Stimulated activated CD4-positive, alpha-beta T cell treated with anti-CD3 and anti-CD28 coated beads, Interleukin-2, amount 100 ng/mL, for 48 hours (primary cell): ENCODE measurements around the gene LEMD3.

Source experiments
- DNase-seq, 2 donors: peaks; one replicate each; pipeline ENCODE4 v3.0.0-alpha.2; 2020

Gene LEMD3

GRCh38 chr12:65169320-65170208, at the start of gene LEMD3:
Gene LEMD3, plus strand, starts transcription at chr12:65169583. Its CDS starts 14 bp downstream, at chr12:65169597.
- DNase-seq = peak; percentile 85 to 88

- DNase-seq = peak; percentile 3 to 12
These were observed 48.1 kb upstream of the LEMD3 start, which contains the start of gene WIF1 for GRCh38 chr12:65121049-65121955. Gene WIF1, minus strand, starts transcription at chr12:65121305. Its CDS starts 114 bp downstream, at chr12:65121191.

GRCh38 chr12:65121956-65122469, 47.4 kb upstream of the LEMD3 start:
- DNase-seq = no peak

GRCh38 chr12:65122703-65123102, 46.7 kb upstream of the LEMD3 start:
- no peak for DNase-seq

GRCh38 chr12:65123435-65124063, 45.8 kb upstream of the LEMD3 start:
- DNase-seq = no peak

GRCh38 chr12:65125247-65125646, 44.1 kb upstream of the LEMD3 start:
- DNase-seq = no peak

GRCh38 chr12:65125975-65126374, 43.4 kb upstream of the LEMD3 start:
- DNase-seq = no peak

GRCh38 chr12:65126482-65126881, 42.9 kb upstream of the LEMD3 start:
- no peak for DNase-seq

GRCh38 chr12:65133879-65134278, 35.5 kb upstream of the LEMD3 start:
- no peak for DNase-seq

GRCh38 chr12:65139389-65139788, 30.0 kb upstream of the LEMD3 start:
- DNase-seq = no peak

GRCh38 chr12:65140738-65141137, 28.6 kb upstream of the LEMD3 start:
- no peak for DNase-seq

GRCh38 chr12:65147312-65147905, 22.0 kb upstream of the LEMD3 start:
- no peak for DNase-seq

GRCh38 chr12:65152012-65152411, 17.4 kb upstream of the LEMD3 start:
- DNase-seq = no peak

GRCh38 chr12:65152596-65152995, 16.8 kb upstream of the LEMD3 start:
- DNase-seq = no peak

GRCh38 chr12:65155784-65156183, 13.6 kb upstream of the LEMD3 start:
- no peak for DNase-seq

GRCh38 chr12:65156366-65156841, 13.0 kb upstream of the LEMD3 start:
- DNase-seq = no peak

GRCh38 chr12:65157091-65157490, 12.3 kb upstream of the LEMD3 start:
- no peak for DNase-seq

GRCh38 chr12:65162609-65163008, 6.8 kb upstream of the LEMD3 start:
- DNase-seq = no peak

- DNase-seq = no peak
These were observed 5.1 kb upstream of the LEMD3 start for GRCh38 chr12:65164244-65164643.

GRCh38 chr12:65164774-65165173, 4.6 kb upstream of the LEMD3 start:
- no peak for DNase-seq

GRCh38 chr12:65168681-65169319, 583 bp upstream of the LEMD3 start:
- DNase-seq = no peak
